HEK293 (cell line): ENCODE measurements around the gene FRMD5.

Source experiments
- CTCF ChIP-seq: fragments of 450-650 bp; formaldehyde crosslinking; IDR thresholded peaks from 2 replicates; pipeline ENCODE4 v1.5.1; 2016; ENCODE audit warnings: missing biosample characterization, missing genetic modification characterization
- SP2 ChIP-seq: fragments of 450-650 bp; formaldehyde crosslinking; IDR thresholded peaks from 2 replicates; pipeline ENCODE4 v1.5.1; 2016; ENCODE audit warnings: missing biosample characterization, missing genetic modification characterization
- ZNF423 ChIP-seq: fragments of 450-650 bp; formaldehyde crosslinking; IDR thresholded peaks from 2 replicates; pipeline ENCODE4 v1.5.1; 2016; ENCODE audit warnings: missing biosample characterization, missing genetic modification characterization

GRCh38 chr15:44029940-44030568, 165.0 kb downstream of the FRMD5 start:
- TF ChIP-seq ZNF423 (tag by site-specific recombination), result no peak
- no peak for TF ChIP-seq SP2
- TF ChIP-seq CTCF (tag by site-specific recombination), result no peak
